ENCODE data around the gene ELMOD3.
A peak's percentile ranks its signal among the peaks of the same experiment; 100 is the strongest.
"Not testable (repeated sequence)": the region's sequence is repeated elsewhere in the genome, so short reads cannot be mapped to it uniquely, and the experiment has no call there.

ELMOD3 gene

GRCh38 chr2:85377083-85377482 lies 22.5 kb downstream of the ELMOD3 start:
- DNase-seq = no peak

- no peak for DNase-seq
These were observed 23.7 kb downstream of the ELMOD3 start for GRCh38 chr2:85378257-85378656.

GRCh38 chr2:85380048-85380447 lies 25.5 kb downstream of the ELMOD3 start:
- DNase-seq = no peak

DNA sequence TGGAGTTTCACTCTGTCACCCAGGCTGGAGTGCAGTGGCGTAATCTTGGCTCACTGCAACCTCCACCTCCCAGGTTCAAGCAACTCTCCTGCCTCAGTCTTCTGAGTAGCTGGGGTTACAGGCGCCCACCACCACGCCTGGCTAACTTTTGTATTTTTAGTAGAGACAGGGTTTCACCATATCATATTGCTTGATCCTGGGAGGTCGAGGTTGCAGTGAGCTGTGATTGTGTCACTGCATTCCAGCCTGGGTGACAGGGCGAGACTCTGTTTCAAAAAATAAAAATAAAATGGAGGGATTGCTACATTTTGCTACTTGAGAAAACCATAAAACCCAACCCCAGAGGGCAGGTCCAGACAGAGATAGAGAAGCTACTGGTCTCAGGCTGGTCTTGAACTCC lies 28.6 kb downstream of the ELMOD3 start:
- DNase-seq = not testable (repeated sequence)

- DNase-seq = no peak
These were observed 29.3 kb downstream of the ELMOD3 start for GRCh38 chr2:85383850-85384249.

DNA sequence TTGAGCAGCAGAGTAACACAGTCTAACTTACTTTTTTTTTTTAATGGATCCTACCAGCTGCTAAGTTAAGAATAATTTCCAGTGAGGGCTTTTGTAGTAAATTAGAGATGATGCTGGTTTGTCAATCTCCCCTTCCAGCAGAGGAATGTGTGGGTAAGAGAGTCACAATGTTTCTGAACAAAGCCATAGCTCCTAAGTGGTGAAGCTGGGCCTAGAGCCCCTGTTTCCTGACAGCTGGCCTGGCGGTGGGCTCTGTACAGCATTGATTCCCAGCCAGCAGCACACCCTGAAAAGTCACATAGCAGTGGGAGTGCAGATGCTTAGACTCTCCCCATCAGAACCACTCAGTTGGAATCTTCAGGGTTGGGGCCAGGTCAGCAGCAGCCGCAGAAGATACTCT lies 31.2 kb downstream of the ELMOD3 start:
- DNase-seq = no peak

DNA sequence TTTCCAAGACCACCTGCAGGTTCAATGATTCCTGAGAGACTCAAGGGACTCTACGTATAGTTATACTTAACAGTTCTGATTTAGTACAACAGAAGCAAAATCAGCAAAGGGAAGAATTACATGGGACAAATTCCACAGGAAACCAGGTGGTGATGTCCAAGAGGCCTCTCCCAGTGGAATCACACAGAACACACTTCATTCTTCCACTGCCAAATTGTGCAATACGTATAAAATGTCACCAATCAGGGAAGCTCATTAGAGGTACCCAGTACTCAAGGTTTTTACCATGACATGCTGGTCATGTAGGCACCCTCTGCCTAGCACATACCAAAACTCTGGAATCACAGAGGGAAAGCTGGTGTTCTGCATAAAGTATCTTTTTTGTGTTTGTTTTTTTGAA lies 33.2 kb downstream of the ELMOD3 start:
- DNase-seq = no peak

- no peak for DNase-seq
These were observed 34.4 kb downstream of the ELMOD3 start for GRCh38 chr2:85388878-85389538.

- DNase-seq = peak; percentile 84 to 85
These were observed 36.5 kb downstream of the ELMOD3 start for GRCh38 chr2:85390941-85391669.

GRCh38 chr2:85393836-85394235 lies 39.3 kb downstream of the ELMOD3 start:
- no peak for DNase-seq

DNA sequence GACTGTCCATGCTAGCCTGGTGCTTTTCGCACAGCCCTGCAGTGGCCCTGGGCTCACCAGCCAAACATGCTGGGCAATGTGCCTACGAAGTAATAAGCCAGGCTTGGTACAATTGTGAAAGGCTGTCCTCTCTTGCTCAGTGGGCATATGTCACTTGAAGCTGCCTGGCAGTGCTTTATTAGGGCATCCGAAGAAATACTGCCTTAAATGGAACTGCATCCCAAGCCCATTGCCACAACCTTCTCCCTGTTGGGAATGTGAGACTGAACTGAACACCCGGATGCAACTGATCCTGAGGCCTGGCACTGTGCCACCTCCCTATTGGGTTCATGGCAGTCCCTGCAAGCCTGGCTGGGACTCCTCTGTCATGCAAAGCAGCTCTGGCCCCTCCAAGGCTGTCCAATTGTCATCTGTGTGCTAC lies 39.7 kb downstream of the ELMOD3 start:
- no peak for DNase-seq

DNA sequence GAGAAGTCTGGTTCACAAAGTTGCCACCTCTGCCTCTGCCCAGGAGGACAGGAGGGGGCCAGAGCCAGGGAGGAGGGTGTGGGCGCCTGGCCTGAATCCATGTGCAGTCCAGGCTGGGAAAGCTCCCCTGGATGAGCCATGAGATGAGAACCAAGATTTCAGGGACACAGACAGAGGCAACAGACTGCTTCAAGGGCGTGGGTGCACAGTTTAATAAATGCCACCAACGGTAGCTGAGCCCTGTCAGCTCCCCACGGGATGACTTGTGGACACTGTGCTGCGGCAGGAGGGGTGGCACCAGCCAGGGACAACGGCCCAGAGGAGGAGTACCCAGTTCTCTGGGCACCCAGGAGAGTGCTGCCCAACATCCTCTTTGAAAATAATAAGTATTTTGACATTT lies 40.4 kb downstream of the ELMOD3 start:
- DNase-seq = no peak

DNA sequence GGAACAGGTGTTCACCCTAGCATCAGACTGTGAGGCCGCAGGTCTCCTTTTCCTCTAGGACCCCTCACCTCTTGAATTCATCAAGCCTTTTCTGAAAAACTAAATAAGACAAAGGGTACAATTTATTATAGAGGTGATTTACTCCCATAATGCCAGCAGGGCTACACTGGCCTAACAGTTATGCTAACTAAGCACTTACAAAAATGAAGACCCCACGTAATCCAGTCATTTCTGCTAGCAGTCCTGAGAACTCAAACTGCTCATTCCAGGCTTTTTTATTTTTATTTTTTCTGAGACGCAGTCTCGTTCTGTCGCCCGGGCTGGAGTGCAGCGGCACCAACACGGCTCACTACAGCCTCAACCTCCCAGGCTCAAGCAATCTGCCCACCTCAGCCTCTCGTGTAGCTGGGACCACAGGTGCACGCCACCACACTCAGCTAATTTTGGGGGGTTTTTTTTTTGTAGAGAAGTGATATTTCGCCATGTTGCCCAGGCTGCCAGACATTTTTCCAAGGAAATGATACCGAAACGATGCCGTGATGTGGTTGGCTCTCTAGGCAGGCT lies 41.4 kb downstream of the ELMOD3 start:
- no peak for DNase-seq

- no peak for DNase-seq
These were observed 42.2 kb downstream of the ELMOD3 start for GRCh38 chr2:85396531-85397470.

- DNase-seq = no peak
These were observed 43.4 kb downstream of the ELMOD3 start for GRCh38 chr2:85397925-85398331.

DNA sequence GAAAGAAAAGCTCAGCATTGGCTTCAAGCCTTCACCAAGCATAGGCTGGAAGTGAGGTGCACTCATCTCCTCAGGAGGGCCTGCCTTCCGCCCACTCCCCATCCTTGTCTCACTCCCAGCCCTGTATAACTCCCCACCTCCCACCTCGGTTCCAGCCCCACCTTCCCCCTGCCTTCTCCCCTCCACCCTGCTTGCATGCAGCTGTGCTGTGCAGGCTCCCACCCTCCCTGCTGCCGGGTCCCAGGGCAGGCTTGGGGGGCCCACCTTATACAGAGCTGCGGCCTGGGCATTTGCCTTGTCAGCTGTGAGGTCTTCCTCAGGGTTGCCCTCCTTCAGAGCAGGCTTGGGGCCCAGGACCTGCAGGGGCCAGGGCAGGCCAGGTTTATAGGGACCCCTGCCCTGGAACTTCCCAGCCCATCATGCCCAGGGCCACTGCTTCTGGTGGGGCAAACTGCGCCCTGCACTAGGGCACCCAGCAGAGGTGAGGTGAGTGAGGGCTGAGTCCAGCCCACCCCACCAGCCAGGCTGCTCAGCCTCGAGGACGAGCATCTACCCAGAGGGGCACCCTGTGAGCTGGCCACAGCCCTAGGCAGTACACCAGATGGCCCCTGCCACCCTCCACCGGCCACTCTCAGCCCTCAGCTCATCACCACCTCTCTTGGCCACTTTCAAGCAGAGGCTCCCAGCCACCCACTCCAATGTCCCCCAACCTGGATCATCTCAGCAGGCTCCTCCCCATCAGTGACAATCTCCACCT lies 44.0 kb downstream of the ELMOD3 start:
- DNase-seq = no peak

GRCh38 chr2:85399183-85399455 lies 44.5 kb downstream of the ELMOD3 start:
- DNase-seq = no peak

DNA sequence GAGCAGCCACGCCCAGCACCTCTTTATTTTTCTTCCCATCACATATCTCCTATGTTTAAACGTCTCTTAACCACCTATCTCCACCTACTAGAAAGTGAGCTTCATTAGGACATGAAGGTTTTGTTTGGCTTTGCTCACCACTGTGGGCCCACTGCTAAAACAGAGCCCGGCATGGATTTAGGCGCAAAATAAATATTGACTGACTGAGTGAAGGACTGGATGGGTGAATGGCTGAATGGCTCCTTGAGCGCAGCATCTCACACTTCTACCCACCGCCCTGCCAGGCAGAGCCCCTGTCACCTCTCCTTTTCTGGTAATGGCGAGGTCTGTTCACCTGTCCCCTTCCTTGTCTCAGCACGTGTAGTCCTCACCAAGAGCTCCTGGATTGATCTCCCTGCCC lies 45.5 kb downstream of the ELMOD3 start:
- no peak for DNase-seq

- DNase-seq = no peak
These were observed 46.2 kb downstream of the ELMOD3 start for GRCh38 chr2:85400541-85401463.

GRCh38 chr2:85401464-85401805 lies 46.9 kb downstream of the ELMOD3 start:
- DNase-seq = no peak

DNA sequence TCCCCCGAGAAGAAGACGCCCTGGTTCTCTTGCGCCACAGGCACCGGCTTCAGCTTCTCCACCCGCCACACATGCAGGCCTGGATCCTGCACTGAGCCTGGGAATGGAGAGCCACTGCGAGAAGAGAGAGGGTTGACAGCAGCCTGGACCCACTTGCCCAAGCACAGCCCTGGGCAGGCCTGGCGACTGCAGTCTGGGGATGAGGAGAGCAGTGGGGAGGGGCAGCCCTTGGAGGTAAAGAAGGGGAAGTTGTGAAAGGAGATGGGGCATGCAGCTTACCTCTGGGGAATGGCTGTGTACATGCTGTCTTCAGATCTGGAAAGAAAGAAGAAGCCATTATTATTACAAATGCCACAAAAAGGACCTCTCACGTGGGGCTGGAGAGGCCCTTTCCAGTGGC lies 47.3 kb downstream of the ELMOD3 start:
- DNase-seq = no peak

Measured in activated T-cell treated with anti-CD3 and anti-CD28 coated beads, Interleukin-2, amount 50 U/mL, for 48 hours (primary cell).